TTC549 (cell line): ENCODE measurements around the gene CEP72.
"Not testable (repeated sequence)": the region's sequence is repeated elsewhere in the genome, so short reads cannot be mapped to it uniquely, and the experiment has no call there.

Experiments
- FAIRE-seq: peaks from 2 replicates; lab custom pipeline; 2012; peaks lifted over from hg19 to GRCh38; lab: Jason Lieb, UNC

The CEP72 gene

GRCh38 chr5:580436-580835 is 31.7 kb upstream of the CEP72 start:
- no peak for FAIRE-seq

- FAIRE-seq = no peak
These were observed 30.9 kb upstream of the CEP72 start for GRCh38 chr5:581266-581665.

- no peak for FAIRE-seq
These were observed 30.2 kb upstream of the CEP72 start for GRCh38 chr5:581941-582340.

GRCh38 chr5:582445-582844 is 29.7 kb upstream of the CEP72 start:
- not testable (repeated sequence) for FAIRE-seq

- FAIRE-seq = no peak
These were observed 29.1 kb upstream of the CEP72 start for GRCh38 chr5:582936-583635.

- FAIRE-seq = no peak
These were observed 28.5 kb upstream of the CEP72 start for GRCh38 chr5:583645-584044.

GRCh38 chr5:584216-584615 is 27.9 kb upstream of the CEP72 start:
- no peak for FAIRE-seq

- FAIRE-seq = no peak
These were observed 27.3 kb upstream of the CEP72 start for GRCh38 chr5:584846-585245.

GRCh38 chr5:585556-585955 is 26.6 kb upstream of the CEP72 start:
- no peak for FAIRE-seq

- no peak for FAIRE-seq
These were observed 26.0 kb upstream of the CEP72 start for GRCh38 chr5:585962-586628.

- FAIRE-seq = no peak
These were observed 25.3 kb upstream of the CEP72 start for GRCh38 chr5:586751-587285.

GRCh38 chr5:587403-587802 is 24.7 kb upstream of the CEP72 start:
- no peak for FAIRE-seq

GRCh38 chr5:588406-588995 is 23.6 kb upstream of the CEP72 start:
- no peak for FAIRE-seq

GRCh38 chr5:589173-589572 is 23.0 kb upstream of the CEP72 start:
- no peak for FAIRE-seq

GRCh38 chr5:589588-589987 is 22.6 kb upstream of the CEP72 start:
- FAIRE-seq = no peak

- FAIRE-seq = no peak
These were observed 21.8 kb upstream of the CEP72 start for GRCh38 chr5:590346-590745.

GRCh38 chr5:591746-592145 is 20.4 kb upstream of the CEP72 start:
- no peak for FAIRE-seq

- no peak for FAIRE-seq
These were observed 20.0 kb upstream of the CEP72 start for GRCh38 chr5:592158-592557.

GRCh38 chr5:593511-593910 is 18.6 kb upstream of the CEP72 start:
- FAIRE-seq = no peak

GRCh38 chr5:594226-594860 is 17.8 kb upstream of the CEP72 start:
- no peak for FAIRE-seq

GRCh38 chr5:595285-595875 is 16.8 kb upstream of the CEP72 start:
- FAIRE-seq = no peak

GRCh38 chr5:597871-598563 is 14.1 kb upstream of the CEP72 start:
- FAIRE-seq = no peak
